ACC112 (cell line): Measurements from ENCODE around the gene WDR27.

Source experiments
- H2AFZ ChIP-seq: fragments of 200-600 bp; sonication (generic); one replicate; pipeline ENCODE4 v1.6.0; 2017; ENCODE audit warnings: antibody characterized with exemption, low read length; ENCODE audit not compliant: unreplicated experiment
- H3K27ac ChIP-seq: fragments of 200-600 bp; sonication (generic); 2 replicates; pipeline ENCODE4 v1.5.1; 2014; ENCODE audit warnings: low read depth, mild to moderate bottlenecking, antibody characterized with exemption, low read length, moderate library complexity
- H3K27me3 ChIP-seq: fragments of 200-600 bp; sonication (generic); 2 replicates; pipeline ENCODE4 v1.6.1; 2014; ENCODE audit warnings: mild to moderate bottlenecking, antibody characterized with exemption, low read length, moderate library complexity, mixed read lengths; ENCODE audit not compliant: insufficient read depth
- H3K36me3 ChIP-seq: fragments of 200-600 bp; sonication (generic); 2 replicates; pipeline ENCODE4 v1.6.1; 2016; ENCODE audit warnings: mild to moderate bottlenecking, antibody characterized with exemption, low read length, moderate library complexity, mixed read lengths; ENCODE audit not compliant: insufficient read depth
- H3K4me1 ChIP-seq: fragments of 200-600 bp; sonication (generic); one replicate; pipeline ENCODE4 v1.6.1; 2016; ENCODE audit warnings: low read length, mixed read lengths; ENCODE audit not compliant: insufficient read depth, unreplicated experiment, control insufficient read depth
- H3K4me3 ChIP-seq: fragments of 200-600 bp; sonication (generic); 2 replicates; pipeline ENCODE4 v1.5.1; 2014; ENCODE audit warnings: mild to moderate bottlenecking, low read depth, low read length
- H3K79me2 ChIP-seq: fragments of 200-600 bp; sonication (generic); one replicate; pipeline ENCODE4 v1.6.0; 2016; ENCODE audit warnings: low read length; ENCODE audit not compliant: control insufficient read depth, unreplicated experiment, insufficient read depth

The WDR27 gene

GRCh38 chr6:169577974-169578373 is 123.9 kb downstream of the WDR27 start:
- no peaks in the 10 kb centered on the region for H3K27me3 ChIP-seq

DNA sequence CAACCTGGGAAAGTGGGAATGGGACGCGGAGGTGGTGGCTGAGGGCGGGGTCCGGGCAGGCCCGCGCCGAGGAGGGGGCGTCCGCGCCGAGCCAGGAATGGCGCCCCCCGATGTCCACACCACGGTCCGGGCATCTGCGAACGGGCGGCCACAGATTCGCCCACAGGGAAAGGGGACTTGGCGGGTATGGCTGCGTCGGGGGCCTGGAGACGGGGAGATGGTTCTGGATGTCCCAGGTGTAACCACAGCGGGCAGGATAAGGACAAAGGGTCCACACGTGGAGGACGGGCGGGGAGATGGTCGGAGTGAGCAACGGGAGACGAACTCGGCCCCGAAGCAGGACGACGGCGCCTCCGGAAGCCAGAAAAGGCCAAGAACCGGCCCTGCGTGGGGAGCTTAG is 124.6 kb downstream of the WDR27 start:
- H3K36me3 ChIP-seq: no peaks in the 10 kb centered on the region
- H3K27ac ChIP-seq: no peak overlapping the region
- peak overlapping the region; percentile 49 for H3K4me3 ChIP-seq
- H3K79me2 ChIP-seq: no peaks in the 10 kb centered on the region
- H3K4me1 ChIP-seq: no peaks in the 10 kb centered on the region
- H2AFZ ChIP-seq: no peak overlapping the region
- H3K27me3 ChIP-seq: no peaks in the 10 kb centered on the region

More at GRCh38 chr6:169577974-169578373, 123.9 kb downstream of the WDR27 start:
- no peaks in the 10 kb centered on the region for H3K36me3 ChIP-seq
- peak overlapping the region; percentile 49; the same call in 1 of the 2 replicates for H3K4me3 ChIP-seq
- no peaks in the 10 kb centered on the region for H3K79me2 ChIP-seq
- no peak overlapping the region for H2AFZ ChIP-seq
- H3K27ac ChIP-seq: no peak overlapping the region
- no peaks in the 10 kb centered on the region for H3K4me1 ChIP-seq

- Histone ChIP-seq H3K79me2 (no peaks in the 10 kb centered on the region), H3K36me3 (no peaks in the 10 kb centered on the region), H2AFZ (no peak overlapping the region), H3K4me3 (no peak overlapping the region), H3K27me3 (no peaks in the 10 kb centered on the region), H3K27ac (no peak overlapping the region), H3K4me1 (peaks cover 6% of the 10 kb centered on the region)
These were observed 126.0 kb downstream of the WDR27 start for GRCh38 chr6:169575821-169576220.

GRCh38 chr6:169575365-169575764 is 126.5 kb downstream of the WDR27 start:
- Histone ChIP-seq H2AFZ (no peak overlapping the region), H3K4me3 (no peak overlapping the region), H3K4me1 (peaks cover 6% of the 10 kb centered on the region), H3K27me3 (no peaks in the 10 kb centered on the region), H3K36me3 (no peaks in the 10 kb centered on the region), H3K79me2 (no peaks in the 10 kb centered on the region), H3K27ac (no peak overlapping the region)

- Histone ChIP-seq H3K27me3 (no peaks in the 10 kb centered on the region), H3K27ac (no peak overlapping the region), H3K79me2 (no peaks in the 10 kb centered on the region), H3K36me3 (no peaks in the 10 kb centered on the region), H2AFZ (no peak overlapping the region), H3K4me1 (peaks cover 6% of the 10 kb centered on the region), H3K4me3 (no peak overlapping the region)
These were observed 127.4 kb downstream of the WDR27 start for GRCh38 chr6:169574420-169574819.

GRCh38 chr6:169573883-169574282 is 127.9 kb downstream of the WDR27 start:
- Histone ChIP-seq H2AFZ (no peak overlapping the region), H3K27me3 (no peaks in the 10 kb centered on the region), H3K27ac (no peak overlapping the region), H3K4me1 (peaks cover 6% of the 10 kb centered on the region), H3K79me2 (no peaks in the 10 kb centered on the region), H3K36me3 (no peaks in the 10 kb centered on the region), H3K4me3 (no peak overlapping the region)

DNA sequence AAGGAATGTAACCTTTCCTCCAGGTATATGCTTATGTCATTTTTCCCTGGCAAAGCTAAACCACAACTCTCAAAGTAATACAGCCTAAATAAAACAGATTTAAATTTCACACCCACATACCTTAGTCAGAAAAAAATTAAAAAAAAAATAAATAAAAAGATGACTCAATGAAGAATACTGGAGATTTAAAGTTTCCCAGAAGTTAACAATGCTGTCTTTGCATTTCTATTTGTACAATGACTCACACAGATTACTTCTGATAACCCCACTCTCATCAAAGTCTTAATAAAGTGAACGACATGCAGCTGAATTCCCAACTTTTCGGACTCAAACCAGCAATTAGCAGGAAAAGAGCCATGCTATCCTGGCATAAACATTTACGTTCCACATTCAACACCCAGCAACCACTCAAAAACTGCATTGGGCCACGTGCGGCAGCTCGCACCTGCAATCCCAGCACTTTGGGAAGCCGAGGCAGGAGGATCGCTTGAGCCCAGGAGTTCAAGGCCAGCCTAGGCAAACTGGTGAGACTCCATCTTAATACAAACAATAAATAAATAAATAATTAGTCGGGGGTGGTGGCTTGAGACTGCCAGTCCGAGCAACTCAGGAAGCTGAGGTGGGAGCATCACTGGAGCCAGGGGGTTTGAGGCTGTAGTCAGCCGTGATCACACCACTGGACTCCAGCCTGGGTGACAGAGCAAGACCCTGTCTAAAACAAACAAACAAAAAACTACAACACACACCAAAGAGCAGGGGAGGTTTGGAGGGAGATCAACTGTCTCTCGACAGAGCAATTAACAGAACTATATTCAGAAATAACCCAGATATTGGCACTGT is 130.5 kb downstream of the WDR27 start:
- H3K27ac ChIP-seq: no peak overlapping the region
- no peaks in the 10 kb centered on the region for H3K79me2 ChIP-seq
- H3K27me3 ChIP-seq: no peaks in the 10 kb centered on the region
- H2AFZ ChIP-seq: no peak overlapping the region
- no peaks in the 10 kb centered on the region for H3K36me3 ChIP-seq
- no peak overlapping the region for H3K4me3 ChIP-seq
- peaks cover 6% of the 10 kb centered on the region for H3K4me1 ChIP-seq

DNA sequence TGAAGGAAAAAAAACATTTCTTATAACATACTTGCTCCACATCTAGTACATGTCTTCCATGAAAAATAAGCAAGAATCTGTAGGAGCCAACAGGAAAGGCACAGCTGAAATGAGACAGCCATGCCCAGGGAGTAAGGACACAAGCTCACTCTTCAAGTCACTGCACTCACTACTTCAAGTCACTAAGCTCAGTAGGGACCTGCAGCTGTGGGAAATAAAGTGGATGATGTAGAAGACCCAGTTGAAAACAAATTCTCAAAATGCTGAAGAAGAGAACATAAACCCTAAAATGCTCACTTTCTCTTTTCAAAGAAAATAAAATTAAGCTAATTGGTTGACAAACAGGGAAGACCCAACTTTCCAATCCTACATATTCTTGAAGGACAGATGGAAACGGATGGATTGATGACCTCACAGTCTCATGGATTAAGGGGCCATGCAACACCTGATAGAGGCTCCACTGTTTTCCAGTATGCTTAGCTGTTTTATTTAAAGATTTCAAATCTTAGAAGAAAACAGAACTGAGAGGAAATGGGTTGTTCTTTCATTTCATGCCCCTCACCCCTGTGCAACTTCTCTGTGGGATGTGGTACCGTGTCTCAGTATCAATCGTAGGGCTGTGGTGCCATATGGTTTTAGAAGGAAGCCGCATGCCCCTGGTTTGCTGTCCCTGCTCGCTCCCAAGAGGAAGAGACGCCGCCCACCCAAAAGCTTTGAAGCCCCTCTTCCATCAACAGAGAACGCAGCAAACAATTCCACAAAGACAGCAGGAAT is 133.3 kb downstream of the WDR27 start:
- H3K4me1 ChIP-seq: peaks cover 6% of the 10 kb centered on the region
- H2AFZ ChIP-seq: no peak overlapping the region
- H3K4me3 ChIP-seq: no peak overlapping the region
- no peaks in the 10 kb centered on the region for H3K36me3 ChIP-seq
- no peaks in the 10 kb centered on the region for H3K79me2 ChIP-seq
- no peak overlapping the region for H3K27ac ChIP-seq
- no peaks in the 10 kb centered on the region for H3K27me3 ChIP-seq

DNA sequence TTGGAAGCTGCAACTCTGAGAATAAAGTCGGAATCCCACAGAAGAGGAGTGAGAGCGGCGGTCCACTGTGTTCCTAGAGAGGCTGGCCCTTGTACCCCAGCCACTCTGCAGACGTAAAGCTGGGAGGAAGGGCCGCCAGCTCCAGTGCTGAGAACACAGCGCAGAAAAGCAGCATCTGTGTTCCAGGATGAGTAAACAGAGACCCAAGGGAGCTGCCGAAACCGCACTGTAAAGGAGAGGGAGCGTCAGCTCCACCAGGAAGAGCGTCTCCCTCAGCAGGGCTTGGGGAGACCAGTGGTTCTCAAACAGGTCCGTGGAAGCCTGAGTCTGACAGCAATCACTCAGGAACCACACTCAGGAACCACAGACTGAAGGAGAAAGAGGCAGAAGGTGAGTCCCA is 134.0 kb downstream of the WDR27 start:
- H2AFZ ChIP-seq: no peak overlapping the region
- H3K36me3 ChIP-seq: no peaks in the 10 kb centered on the region
- H3K4me1 ChIP-seq: peaks cover 6% of the 10 kb centered on the region
- H3K79me2 ChIP-seq: no peaks in the 10 kb centered on the region
- H3K27me3 ChIP-seq: no peaks in the 10 kb centered on the region
- no peak overlapping the region for H3K4me3 ChIP-seq
- H3K27ac ChIP-seq: no peak overlapping the region

DNA sequence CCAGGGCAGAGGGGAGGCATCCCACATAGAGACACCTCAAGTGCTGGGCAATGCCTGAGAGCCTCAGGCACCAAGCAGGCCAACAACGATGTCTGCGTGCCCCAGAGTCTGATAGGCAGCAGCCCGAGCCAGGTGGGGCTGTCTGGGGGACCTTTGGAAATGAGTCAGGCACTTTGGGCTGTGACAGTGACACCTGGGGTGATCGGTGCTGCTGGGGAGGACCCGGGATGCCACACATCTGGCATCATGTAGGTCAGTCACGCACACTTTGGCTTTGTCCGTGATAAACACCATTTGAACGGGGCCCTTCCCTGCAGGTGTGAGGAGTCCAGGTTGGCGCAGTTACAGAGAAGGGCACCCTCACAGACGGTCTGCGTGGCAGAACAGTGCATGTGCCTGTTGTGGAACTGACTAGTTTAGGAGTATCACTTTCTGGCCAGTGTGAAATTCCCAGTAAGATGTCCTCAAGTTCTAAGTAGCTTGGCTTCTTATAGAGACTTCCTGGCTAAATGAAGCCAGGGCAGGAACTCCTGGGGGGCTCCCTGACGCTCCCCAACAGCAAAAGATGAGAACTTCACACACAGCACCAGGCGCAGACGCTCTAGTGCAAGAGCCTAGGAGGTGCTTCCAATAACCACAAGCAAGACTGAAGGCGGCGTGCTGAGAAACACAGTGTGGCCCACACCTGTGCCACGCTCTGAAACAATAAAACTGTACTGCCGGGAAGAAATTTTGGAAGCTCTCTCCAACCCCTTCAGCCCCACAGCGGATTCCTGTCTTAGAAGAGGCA is 134.7 kb downstream of the WDR27 start:
- H3K27ac ChIP-seq: no peak overlapping the region
- no peaks in the 10 kb centered on the region for H3K27me3 ChIP-seq
- H3K79me2 ChIP-seq: no peaks in the 10 kb centered on the region

More for the DNA sequence above, 134.7 kb downstream of the WDR27 start:
- no peaks in the 10 kb centered on the region for H3K36me3 ChIP-seq
- H3K4me3 ChIP-seq: no peak overlapping the region
- H3K4me1 ChIP-seq: peaks cover 6% of the 10 kb centered on the region
- no peak overlapping the region for H2AFZ ChIP-seq
